GM19328 (cell line): Measurements from ENCODE around the gene CRYBG3.

Experiments
- ATAC-seq: cut with Tn5 transposase; IDR thresholded peaks from one replicate; pipeline ENCODE4 v1.9.1; 2021; ENCODE audit warnings: mild to moderate bottlenecking, moderate library complexity; ENCODE audit not compliant: unreplicated experiment

The CRYBG3 gene

DNA sequence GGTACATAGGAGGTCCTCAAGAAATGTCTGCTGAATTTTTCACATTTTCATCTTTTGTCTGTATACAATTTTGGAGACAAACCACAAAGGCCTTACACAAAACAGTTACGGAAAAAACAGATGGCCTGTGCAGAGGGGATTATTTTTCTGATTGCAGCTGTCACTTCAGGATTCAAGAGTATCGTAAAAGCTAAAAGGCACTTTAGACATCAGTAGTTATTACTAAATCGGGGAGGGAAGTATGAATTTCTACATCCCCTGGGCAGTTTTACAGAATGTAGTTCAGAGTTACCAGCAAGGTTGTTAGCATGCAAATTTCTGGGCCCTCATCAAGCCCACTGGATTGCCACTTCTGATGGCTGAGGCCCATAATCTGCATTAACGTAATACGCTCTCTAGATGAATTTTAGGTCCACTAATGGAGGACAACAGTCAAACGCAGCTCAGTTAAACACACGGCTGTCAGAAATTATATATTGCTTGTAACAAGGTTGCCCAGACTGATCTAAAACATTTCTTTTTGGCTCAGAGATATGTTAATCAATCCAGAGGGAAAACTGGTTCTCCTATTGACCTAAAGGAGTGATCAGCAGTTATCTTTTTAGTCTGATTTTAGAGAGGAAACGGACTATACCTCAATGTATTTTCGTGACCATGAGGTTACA is 149.3 kb downstream of the CRYBG3 start:
- ATAC-seq: no peak

DNA sequence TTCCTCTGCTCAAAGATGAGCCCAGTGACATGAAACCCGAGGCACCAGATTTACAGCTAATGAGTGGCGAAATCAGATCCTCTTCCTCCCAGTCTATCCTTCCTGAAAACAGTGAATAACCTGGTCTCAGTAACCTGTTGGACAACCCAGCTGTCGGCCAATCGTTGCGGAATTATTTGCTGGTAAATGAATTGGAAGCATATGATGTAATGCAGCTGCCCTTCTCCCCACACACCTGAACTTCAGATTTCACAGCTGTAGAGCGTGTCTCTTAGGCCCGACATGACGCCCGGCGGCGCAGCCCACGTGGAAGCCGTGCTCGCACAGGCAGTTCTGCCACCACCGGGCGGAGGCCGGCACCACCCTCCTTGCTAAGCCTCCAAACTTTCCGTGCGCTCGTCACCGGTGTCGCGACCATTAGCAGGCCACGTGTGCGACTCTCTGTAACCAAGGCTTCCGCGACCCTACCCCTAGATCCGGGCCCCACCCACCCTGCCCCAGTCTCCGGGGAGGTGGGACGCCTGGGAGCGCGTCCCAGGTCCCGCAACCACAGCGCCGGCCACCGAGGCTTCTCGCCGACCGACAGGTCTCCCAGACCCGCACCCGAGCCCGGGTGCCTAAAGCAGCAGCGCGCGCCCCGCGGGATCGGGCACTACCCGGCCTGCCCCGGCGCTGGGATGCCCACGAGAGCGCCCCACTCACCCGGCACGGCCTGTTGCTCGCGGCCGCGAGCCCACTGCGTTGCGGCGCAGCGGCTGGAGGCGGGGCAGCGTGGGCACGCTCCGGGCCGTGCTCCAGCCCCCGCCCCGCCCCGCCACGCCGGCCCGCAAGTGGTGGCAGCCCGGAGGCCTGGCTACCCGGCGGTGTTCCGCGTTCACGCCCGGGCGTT is 150.1 kb downstream of the CRYBG3 start, which contains the start of gene RIOX2:
Gene RIOX2, minus strand, starts transcription at position 753 of the 889 bp plus-strand sequence. CDS start 4,838 bp downstream, outside the sequence.
- ATAC-seq: peak; percentile 88

DNA sequence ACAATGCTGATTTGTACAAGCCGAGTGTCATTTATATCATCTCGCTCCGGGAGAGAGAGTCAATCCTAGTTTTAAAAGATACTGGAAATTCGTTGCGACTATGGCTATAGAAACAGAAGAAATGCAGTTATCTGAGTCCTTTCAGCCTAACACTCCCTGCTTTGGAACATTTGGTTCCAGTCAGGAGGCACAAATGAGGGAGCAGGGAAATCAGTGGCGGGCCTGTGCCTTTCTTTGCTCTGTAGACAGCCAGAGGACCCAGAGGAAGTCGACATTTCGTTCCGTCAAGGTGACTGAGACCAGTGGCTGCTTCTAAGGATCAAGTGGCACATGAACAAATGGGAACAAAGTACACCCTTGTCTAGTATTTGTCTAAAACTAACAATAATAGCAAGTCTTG is 151.2 kb downstream of the CRYBG3 start:
- ATAC-seq: no peak

DNA sequence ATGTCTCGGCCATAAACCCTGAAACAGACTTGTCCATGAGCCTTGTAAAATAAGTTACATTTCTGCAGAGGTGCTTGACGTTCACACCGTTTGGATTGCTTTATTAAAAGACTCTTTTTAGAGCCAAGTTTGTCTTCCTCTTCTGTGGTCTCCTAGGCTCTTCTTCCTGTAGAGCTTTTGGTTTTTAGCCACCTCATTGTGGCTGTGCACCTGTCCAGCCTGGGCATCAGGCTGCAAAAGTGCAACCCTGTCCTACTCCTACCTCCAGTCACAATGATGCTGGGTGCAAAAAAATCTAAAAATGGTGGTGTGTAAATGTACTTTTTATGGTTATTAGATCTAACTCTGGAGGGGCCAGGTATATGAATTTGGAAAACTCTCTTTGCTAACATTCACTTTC is 153.2 kb downstream of the CRYBG3 start:
- ATAC-seq: no peak

DNA sequence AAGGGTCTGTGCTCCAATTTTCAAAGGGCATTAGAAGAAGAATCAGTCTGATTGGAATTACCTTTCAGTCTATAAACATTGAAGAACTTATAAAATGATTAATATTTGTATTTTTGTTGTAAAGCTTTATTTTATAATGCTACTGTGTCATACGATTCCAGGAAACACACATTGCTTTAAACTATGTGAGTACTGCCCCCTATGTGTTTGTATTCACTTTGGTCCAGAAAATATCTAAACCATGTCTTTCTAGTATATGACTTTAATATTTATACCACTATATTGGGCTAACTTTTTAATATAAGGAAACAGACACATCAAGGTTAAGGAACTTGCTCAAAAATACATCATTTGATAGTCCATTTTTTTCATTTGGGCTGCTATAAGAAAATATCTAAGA is 153.7 kb downstream of the CRYBG3 start:
- no peak for ATAC-seq

DNA sequence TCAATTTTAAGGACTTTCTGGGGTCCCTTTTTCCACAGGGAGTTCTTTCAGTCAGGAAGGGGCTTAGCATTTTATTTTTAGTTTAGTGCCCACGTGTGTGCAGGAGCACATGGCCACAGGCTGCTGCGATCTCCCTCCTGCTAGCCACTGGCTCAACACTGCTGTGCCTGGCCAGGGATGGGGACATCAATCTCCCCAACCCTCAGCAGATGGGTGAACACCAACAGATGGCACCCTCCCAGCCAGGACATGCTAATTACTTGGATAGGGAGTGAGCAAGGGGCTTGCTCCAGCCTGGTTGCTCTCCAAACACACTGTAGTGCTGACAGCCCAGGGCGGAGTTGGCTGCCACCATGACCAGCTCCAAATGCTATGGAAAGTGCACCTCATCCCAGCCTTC is 157.8 kb downstream of the CRYBG3 start:
- ATAC-seq: no peak

DNA sequence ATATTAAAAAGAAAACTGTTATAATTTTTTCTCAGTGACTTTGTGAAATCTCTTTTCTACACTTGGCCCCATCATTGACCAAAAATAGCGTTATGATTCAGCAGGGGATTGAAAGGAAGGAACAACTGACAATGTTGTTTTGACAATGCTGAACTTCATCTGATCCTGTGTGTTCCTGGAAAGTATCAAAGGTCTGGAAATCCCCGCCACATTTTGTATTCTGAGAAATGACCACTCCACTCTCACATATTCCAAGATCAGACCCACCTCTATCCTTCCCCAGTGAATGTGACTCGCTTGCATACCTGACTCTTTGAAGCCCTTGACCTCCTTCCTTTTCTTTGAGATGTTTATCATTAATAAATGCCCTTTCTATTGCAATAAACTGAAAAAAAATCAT is 160.1 kb downstream of the CRYBG3 start:
- ATAC-seq: no peak

DNA sequence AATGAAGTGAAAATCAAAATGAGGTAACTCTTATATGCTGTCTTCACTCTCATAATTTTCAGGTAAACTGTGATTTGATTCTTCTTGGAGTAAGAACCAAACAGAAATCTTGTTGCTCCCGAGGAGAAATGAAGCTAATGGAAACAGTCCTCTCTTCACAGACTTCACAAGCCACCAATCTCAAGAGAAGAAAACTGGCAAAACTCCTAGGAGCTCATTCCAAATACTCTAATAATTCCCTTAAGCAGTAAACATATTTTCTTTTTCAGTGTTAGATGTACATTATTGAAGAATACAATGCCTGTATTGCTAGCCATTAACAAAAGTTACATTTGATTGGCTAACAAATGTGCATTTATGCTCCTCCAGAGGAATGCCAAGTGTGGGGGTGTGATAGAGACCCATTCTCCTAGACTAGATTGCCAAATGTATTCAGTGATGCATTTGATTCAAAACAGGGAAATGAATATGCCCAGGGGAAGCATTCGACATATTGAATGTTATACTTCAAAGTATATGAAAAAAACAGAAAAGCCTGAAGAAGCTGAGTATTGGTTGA is 162.2 kb downstream of the CRYBG3 start:
- no peak for ATAC-seq

DNA sequence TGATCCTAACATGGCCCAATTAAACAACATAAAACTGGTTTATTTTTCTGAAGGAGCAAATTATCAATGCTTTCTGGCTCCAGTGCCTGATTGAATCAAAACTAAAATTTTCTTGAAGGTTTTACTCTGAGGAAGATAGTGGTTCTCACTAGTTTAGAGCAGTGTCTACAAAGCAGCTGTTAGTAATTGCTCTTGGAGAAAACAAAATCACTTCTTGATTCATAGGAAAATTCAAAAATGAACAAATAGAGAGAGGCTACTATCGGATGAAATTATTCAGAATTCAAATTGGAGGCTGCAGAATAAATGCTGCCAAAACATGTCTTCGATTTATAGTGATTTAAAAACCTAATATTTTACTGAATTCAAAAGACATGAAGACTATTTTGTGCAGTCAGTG is 165.5 kb downstream of the CRYBG3 start:
- ATAC-seq: no peak

DNA sequence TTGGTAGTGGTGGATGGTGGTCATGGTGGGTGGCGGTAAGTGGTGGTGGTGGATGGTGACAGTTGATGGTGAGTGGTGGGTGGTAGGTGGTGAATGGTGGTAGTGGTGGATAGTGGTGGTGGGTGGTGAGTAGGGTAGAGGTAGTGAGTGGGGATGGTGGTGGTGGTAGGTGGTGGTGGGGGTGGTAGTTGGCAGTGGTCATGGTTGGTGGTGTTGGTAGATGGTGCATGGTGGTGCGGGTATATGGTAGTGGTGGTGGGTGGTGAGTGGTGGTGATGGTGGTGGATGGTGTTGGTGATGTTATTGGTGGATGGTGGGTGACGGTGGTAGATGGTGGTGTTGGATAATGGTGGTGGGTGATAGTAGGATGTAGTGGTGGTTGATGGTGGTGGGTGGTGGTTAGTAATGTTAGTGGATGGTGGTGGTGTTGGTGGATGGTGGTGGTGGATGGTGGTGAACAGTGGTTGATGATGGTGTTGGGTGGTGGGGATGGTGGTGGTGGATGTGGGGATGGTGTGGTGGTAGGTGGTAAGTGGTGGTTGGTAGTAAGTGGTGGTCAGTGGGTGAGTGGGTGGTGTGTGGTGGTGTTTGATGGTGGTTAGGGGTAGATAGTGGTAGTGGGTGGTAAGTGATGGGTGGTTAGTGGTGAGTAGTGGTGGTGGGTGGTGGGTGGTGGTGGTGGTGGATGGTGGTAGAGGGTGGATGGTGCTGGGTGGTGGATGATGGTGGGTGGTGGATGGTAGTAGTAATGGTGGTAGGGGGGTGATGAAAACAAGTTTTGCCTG is 167.2 kb downstream of the CRYBG3 start:
- ATAC-seq: no peak

DNA sequence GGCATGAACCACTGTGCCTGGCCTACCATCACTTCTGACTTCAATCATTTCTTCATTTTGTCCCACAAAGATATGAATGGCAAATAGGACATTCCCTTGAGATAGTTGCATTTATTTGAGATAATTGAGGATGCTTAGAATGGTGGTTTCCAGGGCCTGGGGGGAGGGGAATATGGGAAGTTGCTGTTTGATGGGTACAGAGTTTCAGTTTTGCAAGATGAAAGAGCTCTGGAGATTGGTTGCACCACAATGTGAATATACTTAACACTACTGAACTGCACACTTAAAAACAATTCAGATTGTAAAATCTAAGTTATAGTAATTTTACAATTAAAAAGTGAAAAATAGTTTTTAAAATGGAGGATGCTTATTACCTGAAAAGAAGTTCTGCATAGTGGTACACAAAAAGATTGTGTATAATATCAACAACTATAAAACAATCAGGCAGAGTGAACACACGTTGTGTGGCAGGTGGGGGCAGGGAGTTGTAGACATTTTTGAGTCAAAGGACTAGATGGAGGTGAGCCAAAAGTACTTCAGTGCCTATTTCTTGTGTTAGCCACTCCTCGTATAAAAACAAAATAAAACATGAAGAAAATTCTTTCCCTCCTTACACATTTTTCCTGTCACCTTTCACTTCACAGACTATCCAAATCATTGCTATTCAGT is 168.9 kb downstream of the CRYBG3 start:
- no peak for ATAC-seq

DNA sequence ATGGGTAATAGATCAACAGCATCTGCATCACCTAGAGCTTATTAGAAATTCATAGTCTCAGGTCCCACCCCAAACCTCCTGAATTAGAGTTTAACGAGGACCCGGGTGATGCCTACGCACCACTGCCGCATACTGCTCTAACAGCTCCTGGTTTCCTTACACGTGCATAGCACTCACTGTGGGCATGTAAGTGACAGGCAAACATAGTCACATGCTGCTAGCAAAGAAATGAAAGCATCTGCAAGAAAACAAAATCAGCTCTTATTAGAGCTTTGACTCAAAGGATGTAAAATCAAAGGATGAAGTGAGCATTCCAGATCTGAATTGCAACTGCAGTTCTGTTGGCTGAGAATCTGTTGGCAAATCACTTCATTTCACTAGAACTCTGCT is 169.5 kb downstream of the CRYBG3 start:
- ATAC-seq: no peak

DNA sequence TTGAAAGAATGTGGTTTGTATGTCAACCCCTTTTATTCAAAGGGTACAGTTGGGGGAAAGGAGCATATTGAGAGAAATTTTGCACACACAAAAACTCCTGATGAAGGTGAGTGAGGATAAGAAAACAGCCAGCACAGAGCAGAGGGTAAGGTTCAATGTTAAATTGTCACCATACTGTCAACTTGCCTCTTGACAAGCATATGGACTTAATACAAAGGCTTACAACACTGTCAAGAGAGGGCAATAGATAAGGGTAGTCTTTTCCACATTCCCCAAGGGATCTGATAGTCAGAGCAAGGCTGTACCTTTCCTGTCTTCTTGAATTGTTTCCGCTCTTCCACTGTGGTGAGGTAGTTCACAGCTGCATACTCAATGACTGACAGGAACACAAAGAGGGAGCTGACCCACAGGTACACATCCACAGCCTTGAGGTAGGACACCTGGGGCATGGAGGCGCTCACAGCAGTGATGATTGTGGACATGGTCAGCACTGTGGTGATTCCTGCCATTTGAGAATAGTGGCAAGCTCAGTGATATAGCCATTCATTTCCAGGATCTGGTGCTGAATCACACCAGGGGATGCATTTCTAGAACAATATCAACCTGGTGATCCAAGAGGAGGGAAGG is 170.8 kb downstream of the CRYBG3 start:
- ATAC-seq: no peak

DNA sequence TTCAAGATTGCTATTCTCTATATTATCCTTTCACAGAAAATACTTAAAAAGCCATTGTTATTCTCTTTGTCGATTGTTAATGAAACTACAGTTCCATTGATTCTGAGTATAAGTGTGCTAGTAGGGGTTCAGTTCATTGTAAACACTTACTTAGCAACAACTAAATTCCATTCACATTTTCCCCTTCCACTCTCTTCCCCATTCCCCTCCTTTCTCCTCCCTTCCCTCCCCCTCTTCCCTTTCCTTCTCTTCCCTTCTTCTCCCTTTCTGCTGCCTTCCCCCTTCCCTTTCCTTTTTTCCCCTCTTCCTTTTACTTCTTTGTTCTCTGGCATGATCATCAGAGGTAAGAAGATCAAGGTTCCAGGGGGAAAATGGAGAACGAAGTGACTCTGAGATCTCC is 171.7 kb downstream of the CRYBG3 start:
- ATAC-seq: no peak

DNA sequence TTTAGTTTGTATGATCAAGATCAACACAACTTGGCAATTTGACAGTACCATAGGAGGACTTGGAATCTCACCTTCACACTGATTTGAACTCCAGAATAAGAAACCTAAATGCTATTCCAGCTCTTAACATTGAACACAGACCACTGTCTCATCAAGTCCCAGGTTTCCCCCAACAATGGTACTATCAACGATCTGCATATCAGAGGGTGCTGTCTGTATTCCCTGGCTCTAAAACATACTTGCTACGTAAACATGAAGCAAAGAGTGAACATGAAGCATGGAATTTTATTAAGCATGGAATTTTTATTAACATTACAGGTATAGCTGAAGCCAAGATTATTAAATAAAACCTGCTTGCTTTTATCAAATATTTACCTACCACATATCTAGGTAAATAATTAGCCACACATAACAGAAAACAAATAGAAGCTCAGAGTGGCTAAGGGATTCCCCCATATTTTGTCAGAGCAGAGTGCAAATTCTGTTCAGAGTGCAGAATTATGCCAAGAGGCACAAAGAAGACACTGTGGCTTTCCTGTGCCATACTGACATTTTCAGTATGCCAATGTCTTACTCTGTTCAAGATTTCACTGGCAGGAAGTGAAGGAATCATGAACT is 172.6 kb downstream of the CRYBG3 start:
- no peak for ATAC-seq
